Mesenteric fat pad (tissue), 1 donor: ENCODE results near the gene CORO2B. TPM values are rescaled to one million over a fixed set of nuclear protein-coding genes. Genes with fewer than 3 reads are reported as not detected.

Source experiments
- DNase-seq: peaks from one replicate; pipeline ENCODE4 v3.0.0-alpha.2; 2020; ENCODE audit warnings: low spot score
- total RNA-seq: library from RNA; stranded (reverse); fragmentation: NEBNext Ultra II Directional; extraction: Animal tissue kit (Norgen Biotek cat#: 25700); gene quantifications from one replicate; pipeline ENCODE4 v1.2.1, GENCODE V29; 2021
- donor health status: DM: yes; HTN: yes; CAD: no.

CORO2B gene
- total RNA-seq, 1 donor from 2014 or later = 4.9 TPM

DNA sequence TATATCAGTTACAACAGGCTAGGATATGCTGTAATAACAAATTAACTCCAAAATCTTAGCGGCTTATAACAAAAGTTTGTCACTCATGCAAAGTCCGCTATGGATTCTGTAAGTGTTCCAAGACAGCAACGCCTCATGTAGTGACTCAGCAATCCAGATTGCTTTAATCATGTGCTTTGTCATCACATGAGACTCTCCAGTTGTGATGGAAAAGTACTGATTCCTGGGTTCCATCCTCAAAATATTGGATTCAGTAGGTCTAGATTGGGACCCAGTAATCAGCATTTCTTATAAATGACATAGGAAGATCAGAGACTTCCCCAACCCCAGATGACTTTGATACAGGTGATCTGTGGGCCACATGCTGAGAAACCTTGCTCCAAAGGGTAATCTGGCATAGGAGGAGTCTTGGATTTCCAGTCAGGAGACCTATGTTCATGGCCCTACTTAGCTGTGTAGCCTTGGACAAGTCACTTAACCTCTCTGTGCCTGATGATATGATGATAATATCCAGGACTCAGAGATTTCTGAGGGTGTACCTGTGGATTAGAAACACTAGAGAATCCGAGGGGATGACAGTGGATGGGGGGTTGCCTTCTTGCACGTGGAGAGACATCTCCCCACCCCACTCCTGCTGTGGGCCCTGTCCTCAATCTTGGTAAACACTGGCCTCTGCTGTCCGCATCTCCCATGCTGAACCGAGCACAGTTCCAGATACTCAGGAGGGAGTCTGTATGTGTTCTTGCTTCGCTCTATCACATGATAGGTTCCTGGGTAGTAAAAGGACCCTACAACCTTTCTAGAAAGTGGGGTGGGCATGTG lies 65.5 kb downstream of the CORO2B start:
- DNase-seq = peak; percentile 47

DNA sequence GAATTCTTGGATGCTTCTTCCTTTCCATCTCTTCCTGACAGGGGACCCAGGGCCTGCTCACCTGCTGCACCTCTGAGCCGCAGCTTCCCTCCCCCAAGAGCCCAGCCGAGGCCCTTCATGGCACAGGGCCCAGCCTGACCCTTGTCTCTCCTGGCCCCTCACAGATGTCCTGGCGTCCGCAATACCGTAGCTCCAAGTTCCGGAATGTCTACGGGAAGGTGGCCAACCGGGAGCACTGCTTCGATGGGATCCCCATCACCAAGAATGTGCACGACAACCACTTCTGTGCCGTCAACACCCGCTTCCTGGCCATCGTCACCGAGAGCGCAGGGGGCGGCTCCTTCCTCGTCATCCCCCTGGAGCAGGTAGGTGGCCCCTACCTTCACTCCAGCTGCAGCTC lies 66.2 kb downstream of the CORO2B start:
- peak; percentile 75 for DNase-seq

DNA sequence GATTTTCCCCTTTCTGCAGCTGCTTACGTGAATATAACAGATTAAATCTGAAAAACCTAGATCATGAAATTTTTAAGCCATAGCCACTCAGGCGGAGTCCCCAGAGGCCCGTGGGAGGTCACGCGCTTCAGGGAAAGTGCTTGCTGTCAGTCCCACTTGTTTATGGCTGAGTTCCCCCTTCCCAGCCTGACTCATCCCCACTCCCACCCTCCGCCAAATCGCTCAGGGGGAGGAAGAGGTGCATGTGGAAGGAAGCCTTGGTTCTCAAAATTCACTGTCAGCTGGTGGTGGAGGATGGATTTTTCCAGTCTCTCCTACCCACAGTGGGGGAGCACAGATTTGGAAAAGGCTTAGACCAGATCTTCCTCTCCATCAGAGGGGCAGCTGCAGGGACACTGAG lies 67.4 kb downstream of the CORO2B start:
- peak; percentile 64 for DNase-seq

DNA sequence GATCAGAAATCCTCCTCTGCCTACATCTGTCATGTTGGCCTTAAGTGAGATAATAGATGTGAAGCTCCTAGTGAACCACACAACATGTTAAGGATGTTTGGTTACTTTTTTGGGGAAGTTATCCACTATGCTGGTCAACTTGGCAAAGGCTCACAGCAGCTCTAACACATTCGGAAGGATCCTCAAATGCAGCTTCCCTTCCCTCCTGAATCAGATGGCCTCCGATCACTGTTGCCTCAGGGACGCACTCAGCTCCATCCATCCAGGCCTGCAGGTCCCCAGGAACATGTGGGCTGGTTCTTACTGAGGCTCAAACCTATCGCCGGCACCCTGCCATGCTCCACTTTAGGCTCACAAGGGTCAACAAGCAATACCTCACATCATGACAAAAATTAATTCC lies 67.9 kb downstream of the CORO2B start:
- DNase-seq = peak; percentile 45

- DNase-seq = peak; percentile 35
These were observed 68.6 kb downstream of the CORO2B start for GRCh38 chr15:68647361-68647760.

GRCh38 chr15:68650901-68651709 lies 72.3 kb downstream of the CORO2B start:
- peak; percentile 89 for DNase-seq

GRCh38 chr15:68651916-68652525 lies 73.2 kb downstream of the CORO2B start:
- DNase-seq = peak; percentile 53

GRCh38 chr15:68653031-68653635 lies 74.3 kb downstream of the CORO2B start:
- peak; percentile 51 for DNase-seq

GRCh38 chr15:68653801-68654200 lies 75.0 kb downstream of the CORO2B start:
- no peak for DNase-seq

GRCh38 chr15:68654786-68655560 lies 76.2 kb downstream of the CORO2B start:
- DNase-seq = peak; percentile 86

DNA sequence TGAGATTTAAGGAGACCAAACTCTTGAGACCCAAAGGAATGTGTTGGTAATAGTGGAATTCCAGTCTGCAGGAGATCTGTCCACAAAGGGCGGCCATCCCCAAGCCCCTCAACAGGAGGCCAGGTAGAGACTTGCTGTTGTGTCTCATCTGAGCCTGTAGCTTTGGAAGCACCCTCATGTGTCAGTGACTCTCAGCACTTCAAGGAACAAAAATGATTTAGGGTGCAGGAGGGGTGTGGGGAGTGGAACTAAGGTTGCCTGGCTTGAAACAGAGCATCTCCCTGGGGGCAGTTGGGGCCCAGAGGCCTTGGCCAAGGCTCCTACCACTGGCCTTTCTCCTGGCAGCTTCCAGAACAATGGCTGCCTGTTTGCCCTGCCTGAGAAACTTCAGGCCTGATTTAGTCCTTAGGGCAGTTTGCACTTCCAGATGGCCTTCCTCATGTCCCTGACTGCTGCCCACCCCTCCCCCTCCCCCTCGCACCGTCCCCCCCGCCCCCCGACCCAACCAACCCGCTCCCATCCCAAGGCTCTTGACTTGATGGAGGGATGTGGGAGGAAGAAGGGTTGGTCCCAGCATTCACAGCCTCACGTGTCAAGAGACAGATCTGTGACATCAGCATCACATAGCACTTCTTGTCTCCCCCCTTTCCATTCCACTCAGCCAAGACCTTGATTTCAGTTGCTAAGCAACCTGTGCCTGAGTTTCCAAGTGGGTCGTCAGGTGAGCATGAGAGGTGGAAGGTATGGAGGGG lies 77.1 kb downstream of the CORO2B start:
- DNase-seq = peak; percentile 55

GRCh38 chr15:68656438-68656739 lies 77.6 kb downstream of the CORO2B start:
- peak; percentile 14 for DNase-seq

DNA sequence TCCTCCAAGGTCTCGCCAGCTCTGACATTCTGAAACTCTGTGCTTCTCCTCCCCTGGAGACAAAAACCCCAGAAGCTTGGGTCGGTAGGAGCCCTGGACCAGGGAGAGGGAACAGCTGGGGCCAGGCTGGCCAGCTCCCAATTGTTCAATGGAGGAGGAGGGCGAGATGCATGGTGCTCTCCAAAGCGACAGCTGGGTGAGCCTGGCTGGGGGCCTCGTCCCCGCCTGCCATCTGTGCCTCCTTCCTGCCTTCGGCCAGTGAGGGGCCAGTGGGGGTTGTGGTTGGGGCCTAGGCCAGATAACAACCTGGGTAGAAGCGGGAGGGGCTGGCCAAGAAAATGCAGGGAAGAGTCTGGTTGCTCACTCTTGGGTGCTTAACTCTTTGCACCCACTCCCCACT lies 79.4 kb downstream of the CORO2B start:
- DNase-seq = peak; percentile 60

DNA sequence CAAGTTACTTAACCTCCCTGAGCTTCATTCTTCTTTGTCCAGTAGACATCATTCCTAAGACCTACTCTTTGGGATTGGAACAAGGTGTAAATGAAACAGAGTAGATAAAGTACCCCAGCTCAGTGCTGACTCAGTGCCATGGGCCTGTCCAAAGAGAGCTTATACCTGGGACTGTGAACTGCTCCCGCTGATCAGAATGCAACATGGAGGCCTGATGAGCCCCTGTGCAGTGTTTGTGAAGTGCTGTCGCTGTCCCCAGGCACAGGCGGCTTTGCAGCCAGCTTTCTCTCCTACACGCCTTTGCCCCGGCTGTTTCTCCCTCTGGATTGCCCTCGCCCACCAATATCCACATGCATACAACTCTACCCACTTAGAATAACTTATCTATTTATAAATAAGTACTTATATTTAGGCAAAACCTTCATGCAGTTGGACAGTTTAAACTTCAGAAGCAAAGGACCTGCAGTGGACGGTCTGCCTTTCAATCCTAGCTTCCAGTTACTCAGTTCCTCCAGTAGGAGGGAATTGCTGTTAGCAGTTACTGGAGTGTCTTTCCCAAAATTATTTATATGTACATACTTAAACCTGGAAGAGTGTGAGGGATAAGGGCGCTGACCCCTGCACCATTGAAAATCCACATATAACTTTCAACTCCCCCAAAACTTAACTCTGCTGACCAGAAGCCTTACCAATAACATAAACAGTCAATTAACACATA lies 80.0 kb downstream of the CORO2B start:
- DNase-seq = peak; percentile 59

DNA sequence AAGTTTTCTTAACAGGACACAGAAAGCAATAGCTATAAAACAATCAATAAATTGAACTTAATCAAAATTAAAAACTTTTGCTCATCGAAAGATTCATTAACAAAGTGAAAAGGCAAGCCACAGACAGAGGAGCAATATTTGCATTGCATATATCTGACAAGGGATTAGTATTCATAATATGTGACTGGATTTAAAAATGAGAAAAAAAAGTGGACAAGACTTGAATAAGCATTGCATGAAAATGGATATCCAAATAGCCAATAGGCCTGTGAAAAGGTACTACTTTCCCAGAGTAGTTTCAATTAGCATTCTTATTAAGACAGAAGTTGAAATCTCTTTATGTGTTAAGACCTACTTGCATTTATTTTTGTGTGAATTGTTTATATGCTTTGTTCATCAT lies 84.7 kb downstream of the CORO2B start:
- DNase-seq = no peak

- no peak for DNase-seq
These were observed 87.5 kb downstream of the CORO2B start for GRCh38 chr15:68666120-68666811.

DNA sequence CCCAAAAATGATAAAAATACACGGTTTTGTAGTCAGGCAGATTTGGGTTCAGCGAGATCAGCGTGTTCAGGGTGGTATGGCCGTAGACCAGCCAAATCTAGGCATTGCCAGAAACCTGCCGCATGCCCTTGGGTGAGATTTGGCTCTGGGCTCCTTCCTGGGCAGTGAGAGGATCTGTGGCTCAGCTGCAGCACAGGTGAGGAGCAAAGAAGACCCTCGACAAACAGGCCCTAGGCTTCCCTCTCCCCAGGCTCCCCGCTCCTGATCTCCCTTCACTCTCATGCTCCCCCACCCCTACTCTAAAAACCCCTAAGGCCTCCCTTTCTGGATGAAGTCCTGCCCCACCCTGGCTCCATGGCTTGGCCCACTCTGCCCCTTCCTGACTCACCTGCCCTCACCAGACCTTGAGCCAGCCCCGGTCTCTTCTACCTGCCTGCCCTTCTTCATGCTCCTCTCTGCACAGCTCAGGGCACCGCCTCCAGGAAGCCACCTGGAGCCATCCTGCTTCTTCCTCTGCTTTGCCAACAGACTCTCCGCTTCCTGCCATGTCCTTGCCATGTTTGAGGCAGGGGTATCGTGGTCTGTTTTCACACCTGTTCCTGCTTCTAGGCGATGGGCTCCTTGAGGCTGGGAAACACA lies 88.1 kb downstream of the CORO2B start:
- DNase-seq = peak; percentile 72
